GM19328 (cell line): ENCODE data around the gene FCGR2B.
"Not testable (repeated sequence)": the region's sequence is repeated elsewhere in the genome, so short reads cannot be mapped to it uniquely, and the experiment has no call there.

Source experiments
- ATAC-seq: cut with Tn5 transposase; IDR thresholded peaks from one replicate; pipeline ENCODE4 v1.9.1; 2021; ENCODE audit warnings: mild to moderate bottlenecking, moderate library complexity; ENCODE audit not compliant: unreplicated experiment

FCGR2B gene

DNA sequence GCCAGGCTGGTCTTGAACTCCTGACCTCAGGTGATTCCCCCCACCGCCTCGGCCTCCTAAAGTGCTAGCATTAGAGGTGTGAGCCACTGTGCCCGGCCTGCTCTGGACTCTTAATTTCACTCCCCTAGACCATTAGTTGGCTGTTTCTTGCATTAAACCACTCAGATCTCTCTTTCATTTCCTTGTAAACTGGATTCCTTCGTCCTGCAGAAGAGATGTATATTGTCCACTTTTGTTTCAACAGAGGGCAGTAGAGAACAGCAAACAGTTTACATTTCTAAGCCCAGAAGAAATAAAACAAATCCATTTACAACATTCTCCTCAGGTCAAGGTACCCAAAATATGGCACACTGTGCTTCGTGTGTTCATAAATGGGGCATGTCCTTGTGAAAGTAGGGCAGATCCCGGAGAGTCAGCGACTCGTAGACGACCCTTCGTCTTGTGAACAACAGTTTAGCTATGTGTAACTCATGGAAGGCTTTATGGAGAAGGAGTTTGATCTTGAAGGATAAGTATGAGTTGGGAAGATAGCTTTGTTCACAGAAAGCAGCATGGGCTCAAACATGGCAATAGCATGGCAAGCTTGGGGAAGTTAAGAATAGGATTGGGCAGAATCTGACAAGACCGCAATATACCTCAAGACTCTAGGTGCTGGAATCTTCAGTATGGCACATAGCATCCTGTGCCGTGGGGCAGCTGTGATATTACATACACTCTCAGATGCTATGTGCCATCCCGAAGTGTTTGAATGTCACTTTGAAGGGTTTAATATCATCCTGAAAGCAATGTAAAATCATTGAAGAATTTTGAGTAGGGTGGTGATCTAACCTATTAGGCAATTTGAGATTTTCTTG, 15.2 kb upstream of the FCGR2B start:
- not testable (repeated sequence) for ATAC-seq

DNA sequence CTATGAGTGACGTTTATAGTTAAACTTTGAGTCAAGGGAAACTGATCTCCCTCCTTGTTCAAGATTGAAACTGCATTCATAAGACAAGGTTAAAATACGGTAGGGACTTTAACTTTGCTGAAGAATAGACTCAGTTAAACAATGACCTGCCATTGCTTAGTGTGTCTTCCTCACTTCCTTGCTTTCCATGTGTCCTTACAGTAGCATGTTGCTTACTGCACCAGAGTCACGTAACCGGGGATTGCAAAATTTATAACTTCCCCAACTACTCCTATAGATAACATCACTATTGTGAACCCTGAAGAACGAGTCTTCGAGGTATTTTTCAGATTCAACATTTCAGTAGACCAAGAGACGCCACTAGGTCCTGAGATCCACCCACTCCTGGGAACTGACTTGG, 9.4 kb upstream of the FCGR2B start:
- ATAC-seq: not testable (repeated sequence)

DNA sequence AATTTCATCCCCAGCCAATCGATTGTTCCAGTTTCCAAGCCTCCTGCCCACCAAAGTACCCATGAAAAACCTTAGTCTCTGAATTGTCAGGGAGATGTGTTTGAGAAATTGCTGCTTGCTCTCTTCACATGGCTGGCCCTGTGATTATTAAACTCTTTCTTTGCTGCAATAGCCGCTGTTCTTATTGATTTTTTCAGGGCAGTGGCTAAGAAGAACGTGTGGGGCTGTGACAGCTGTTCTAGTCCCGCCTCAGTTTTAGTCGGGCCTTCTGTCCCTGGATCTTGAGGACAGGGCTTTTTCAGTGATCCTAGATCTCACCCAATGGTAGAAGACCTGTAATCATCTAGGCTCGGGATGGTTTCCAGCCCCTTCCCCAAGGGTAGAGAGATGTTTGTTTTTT, 9.0 kb upstream of the FCGR2B start:
- not testable (repeated sequence) for ATAC-seq

DNA sequence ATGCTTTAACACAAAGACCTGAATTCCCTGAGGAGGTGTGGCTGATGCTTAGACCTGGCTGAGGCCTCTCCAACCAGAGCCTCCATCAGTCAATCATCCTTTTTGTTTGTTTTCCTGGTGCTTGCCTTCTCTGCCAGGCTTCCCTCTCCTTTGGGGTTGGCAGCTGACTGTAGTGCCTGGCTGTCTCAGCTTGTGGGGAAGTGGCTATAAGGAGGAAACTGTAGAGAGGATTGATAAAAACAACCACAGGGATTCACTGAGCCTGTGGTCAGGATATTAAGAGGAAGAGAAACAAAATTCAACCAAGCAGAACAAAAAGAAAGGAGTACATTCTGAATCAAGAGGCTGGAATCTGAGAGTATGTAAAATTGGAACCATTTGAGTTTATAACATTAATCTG, 4.4 kb upstream of the FCGR2B start:
- not testable (repeated sequence) for ATAC-seq

DNA sequence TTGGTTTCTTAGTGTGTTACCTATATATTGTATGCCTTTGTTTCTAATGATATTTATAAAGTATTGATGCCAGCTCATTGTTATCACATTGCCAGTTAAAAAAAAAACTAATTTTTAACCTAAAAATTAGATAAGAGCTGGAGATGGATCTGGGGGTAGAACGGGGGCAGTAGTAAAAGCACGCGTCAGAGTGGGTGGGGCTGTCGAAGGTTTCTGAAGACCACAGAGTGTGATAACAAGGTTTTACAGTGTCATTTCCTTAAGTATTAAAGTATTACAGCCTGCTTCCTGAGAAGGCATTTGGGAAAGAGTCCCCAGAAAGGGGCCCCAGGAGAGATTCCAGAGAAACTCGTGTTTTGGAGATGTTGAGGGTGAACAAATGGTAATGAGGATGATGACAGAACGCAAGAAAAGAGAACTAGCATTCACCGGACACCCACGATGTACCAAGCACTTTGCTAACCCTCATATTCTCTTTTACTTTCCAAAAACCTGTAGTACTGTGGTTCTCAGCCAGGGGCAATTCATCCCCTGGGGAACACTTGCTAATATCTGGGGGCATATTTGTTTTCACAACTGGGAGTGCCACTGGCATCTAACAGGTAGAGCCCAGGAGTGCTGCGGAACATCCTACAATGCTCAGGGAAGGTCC, 1.2 kb upstream of the FCGR2B start:
- not testable (repeated sequence) for ATAC-seq

DNA sequence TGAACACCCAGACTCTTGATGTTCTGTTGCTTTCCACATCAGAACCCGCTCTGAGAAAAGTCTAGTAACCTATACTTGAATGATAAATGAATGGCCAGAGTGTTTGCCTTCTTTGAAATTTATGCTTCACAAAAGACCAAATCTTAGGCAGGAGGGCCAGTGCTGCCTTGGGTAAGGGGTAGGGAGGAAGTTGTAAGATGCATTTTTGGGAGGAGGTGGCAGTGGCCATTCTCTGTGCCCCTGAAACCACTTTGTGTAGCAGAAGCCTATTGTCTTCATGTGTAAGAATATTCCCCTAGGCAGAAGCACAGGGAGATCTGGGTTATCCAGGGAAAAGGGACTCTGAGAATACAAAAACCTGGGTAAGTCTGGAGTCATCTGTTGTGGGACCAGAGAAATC, 626 bp downstream of the FCGR2B start:
- not testable (repeated sequence) for ATAC-seq

DNA sequence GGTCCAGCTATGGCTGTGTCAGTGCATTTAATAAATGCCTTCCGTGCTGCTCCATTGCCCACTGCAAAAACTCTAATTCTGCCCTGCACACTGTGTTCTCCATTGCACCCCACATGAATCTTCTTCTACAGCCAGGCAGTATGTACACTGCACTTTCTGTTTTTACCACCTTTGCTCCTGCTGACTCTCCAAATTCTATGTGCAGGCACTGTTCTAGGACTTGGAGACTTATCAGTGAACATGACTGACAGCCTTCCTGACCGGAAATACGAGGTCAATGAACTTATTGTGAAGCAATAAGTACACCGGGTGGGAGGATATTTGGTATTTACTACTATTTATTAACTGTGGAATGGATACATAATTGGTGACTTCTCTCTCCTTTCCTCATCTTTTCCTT, 1.7 kb downstream of the FCGR2B start:
- not testable (repeated sequence) for ATAC-seq

DNA sequence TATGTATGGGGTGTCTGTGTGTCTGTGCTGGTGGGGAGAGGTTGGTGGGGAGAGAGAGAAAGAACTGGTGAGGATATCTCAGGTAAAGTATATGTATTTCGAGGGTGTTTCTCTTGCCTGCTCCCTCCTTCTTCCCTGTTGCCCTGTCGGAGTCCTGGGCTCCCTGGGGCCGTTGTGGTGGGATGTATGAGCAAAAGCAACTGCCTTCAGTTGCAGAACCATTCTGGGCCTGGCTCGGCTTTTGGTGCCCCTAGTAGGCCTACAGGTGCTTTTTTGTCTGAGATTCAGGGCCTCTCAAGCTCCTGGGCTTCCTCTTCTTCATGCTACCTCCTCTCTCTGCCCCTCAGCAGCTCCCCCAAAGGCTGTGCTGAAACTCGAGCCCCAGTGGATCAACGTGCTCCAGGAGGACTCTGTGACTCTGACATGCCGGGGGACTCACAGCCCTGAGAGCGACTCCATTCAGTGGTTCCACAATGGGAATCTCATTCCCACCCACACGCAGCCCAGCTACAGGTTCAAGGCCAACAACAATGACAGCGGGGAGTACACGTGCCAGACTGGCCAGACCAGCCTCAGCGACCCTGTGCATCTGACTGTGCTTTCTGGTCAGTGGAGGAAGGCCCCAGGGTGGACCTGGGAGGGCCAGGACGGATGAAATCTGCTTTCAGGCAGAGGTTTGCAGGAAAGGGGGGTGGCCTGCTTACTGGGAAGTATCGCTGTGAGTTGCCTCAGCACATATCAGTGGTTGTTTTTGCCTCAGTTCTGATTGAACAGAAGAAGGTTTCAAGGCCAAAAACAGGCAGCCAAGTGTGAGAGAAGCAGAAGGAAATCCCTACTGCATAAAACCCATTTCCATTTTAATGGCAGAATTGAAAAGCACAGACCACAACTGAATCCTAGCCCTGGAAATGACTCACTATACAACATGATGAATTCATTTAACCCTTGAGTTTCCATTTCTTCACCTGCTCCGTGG, 8.4 kb downstream of the FCGR2B start:
- ATAC-seq: not testable (repeated sequence)

DNA sequence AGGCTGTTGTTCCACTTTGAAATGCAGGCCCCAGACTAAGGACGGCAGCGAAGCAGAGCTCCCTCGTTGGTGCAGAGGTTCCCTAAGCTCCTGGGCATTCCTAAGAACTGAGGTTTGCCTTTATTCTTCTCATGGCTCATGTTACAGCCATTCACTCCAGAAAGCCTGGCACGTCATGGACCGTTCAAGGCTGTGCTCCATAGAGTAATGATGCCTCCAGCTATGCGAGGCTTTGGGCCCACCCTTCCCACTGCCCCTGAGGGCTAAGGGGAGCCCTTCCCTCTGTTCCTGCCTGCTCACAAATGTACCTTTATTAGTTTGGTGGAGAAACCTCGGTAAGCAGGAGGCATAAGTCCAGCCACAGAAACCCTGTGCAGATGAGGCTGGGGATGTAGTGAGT, 10.5 kb downstream of the FCGR2B start:
- ATAC-seq: not testable (repeated sequence)

DNA sequence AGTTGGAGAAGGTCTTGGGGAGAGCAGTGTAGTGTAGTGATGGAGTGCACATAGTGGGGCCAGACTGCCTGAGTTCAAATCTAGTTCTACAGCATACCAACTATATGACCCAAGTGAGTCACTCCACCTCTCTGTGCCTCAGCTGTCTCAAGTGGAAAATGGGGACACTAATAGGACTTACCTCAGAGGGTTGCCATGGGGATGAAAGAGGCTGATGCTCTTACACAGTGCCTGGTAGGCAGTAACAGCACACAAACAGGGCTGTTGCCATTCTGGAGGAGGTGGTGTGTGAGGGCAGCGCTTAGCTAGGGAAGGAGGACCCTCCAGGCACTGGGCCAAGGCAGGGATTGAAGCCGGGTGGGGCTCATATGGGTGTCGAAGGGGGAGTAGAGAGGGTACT, 11.5 kb downstream of the FCGR2B start:
- ATAC-seq: not testable (repeated sequence)

DNA sequence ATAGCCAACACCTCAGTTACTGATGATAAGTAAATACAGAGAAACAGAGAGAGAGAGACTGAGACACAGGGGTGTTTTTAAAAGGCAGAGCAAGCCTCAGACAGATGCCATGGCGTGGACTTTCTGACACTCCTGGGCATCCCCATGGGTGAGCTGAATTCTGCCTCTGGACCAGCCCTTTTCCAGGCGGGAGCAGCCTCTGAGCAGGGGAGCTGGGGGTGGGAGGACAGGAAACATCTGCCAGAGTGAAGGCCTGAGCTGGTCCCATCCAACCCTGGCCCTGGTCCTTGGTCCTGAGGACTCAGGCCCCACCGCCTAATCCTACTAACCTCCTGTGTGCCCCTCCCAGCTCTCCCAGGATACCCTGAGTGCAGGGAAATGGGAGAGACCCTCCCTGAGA, 12.0 kb downstream of the FCGR2B start:
- not testable (repeated sequence) for ATAC-seq

DNA sequence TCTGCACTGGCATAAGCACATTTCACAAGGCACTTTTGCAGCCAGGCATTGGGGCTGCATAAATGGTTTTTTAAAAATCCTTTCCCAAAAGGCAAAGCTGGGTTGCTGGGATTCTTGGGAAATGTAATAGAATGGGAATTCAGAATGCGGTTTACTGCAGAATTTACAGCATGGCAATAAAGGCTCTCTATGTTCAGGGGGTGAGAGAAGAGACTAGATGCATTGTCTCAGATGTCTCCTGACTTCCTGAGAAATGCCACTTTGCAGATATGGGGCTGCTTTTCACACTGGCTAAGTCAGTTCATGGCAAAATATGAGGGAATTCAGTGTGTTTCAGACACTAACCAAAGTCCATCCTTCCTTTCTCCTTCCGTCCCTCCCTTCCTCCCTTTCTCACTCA, 13.5 kb downstream of the FCGR2B start:
- no peak for ATAC-seq

DNA sequence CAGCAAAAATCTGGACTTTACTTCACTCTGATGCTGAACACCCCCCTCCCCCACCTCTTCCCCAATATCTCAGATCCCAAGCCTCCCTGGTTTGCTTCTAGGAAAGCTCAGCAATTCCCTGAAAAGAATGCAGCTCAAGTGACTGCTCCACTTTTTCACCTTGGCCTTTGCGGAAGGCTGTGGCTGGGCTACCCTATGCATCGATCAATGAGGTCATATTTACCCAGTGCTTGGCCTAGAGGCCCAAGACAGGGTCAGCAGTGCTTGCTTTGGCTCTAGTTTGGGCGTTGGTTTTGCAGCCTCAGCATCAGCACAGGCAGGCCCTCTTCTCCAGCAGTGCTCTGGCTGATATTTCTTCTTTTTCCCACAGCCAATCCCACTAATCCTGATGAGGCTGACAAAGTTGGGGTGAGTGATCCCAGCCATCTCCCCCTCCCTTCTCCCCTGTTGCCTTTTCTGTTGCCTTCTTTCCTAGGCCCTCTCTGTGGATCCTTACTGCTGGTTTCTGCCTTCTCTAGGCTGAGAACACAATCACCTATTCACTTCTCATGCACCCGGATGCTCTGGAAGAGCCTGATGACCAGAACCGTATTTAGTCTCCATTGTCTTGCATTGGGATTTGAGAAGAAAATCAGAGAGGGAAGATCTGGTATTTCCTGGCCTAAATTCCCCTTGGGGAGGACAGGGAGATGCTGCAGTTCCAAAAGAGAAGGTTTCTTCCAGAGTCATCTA, 14.2 kb downstream of the FCGR2B start:
- ATAC-seq: no peak

DNA sequence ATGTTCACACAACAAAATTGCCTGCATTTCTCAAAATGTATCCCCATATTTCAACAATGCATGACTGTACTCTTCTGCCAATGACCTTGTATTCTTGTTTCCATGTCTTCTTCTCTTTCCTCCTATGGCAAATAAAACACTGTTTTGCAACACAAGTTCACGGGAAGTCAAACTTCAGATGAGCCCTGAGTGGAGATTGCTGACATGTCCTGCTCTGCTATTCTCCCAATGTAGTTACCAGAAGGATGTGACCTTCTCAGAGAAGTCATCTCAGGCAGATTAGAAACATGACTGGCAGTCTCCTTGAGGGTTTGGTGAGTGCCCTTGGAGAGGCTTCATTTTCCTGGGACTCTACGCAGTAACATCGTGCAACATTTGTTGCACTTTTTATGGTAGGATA, 15.6 kb downstream of the FCGR2B start:
- ATAC-seq: no peak

DNA sequence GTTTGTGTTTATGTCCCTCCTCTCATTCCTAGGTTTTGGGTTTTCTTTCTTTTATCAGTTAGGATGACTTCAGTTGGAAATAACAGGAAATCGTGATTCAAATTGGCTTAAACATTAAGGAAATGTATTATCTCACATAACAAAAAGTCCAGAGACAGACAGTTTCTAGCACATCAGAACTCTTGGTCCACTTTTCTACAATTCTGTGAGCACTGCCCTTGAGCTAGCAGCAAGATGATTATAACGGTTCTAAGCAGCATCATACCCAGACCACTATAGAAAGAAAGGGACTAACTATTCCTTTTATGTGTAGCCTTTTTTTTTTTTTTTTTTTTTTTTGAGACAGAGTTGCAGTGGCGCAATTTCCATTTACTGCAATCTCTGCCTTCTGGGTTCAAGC, 18.9 kb downstream of the FCGR2B start:
- ATAC-seq: no peak

DNA sequence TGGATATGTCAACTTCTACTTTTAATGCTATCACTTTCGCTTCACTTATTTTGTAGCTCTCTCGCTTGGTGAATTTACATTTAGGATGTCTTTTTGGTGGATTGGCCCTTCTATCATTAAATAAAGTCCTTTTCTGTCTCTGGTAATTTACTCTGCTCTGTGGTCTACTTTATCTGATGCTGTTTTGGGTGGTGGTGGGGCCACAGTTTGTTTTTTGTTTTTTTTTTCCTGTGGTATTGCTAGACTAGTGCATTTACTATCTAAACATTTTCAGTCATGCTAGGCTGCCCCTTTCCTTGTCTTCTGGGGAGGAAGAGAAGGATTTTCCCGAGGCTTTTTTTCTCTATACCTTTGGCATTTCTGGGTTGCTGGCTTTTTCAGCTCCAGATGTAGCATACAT, 26.0 kb downstream of the FCGR2B start:
- no peak for ATAC-seq

DNA sequence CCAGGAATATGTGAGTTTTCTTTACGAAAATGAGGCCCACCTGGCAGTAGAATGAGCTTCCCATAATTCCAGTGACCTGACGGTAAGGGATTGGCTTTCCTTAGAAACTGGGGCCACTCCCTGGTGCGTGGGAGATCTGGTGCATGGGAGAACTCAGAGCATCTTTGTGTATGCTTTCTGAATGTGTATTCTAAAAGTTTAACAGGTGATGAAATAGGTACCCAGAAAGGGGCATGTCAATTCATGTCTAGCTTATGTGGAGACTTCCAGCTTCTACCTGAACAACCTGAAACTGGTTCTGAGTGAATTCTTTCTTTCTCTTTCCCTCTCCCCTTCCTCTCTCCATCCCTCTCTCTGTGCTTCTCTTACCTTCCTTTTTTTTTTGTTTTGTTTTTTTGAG, 28.9 kb downstream of the FCGR2B start:
- ATAC-seq: no peak

DNA sequence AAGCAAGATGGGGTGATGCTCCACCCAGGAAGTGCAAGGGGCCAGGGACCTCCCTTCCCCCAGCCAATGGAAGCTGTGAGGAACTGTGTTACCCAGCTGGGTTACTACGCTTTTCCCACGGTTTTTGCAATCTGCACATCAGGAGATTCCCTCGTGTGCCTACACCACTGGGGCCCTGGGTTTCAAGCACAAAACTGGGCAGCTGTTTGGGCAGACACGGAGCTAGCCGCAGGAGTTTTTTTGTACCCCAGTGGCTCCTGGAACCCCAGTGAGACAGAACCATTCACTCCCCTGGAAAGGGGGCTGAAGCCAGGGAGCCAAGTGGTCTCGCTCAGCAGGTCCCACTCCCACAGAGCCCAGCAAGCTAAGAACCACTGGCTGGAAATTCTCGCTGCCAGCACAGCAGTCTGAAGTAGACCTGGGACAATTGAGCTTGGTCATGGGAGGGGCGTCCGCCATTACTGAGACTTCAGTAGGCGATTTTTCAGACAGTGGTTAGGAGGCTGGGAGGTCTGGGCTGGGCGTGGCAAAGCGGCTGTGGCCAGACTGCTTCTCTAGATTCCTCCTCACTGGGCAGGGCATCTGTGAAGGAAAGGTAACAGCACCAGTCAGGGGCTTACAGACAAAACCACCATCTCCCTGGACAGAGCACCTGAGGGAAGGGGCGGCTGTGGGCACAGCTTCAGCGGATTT, 30.2 kb downstream of the FCGR2B start:
- not testable (repeated sequence) for ATAC-seq

DNA sequence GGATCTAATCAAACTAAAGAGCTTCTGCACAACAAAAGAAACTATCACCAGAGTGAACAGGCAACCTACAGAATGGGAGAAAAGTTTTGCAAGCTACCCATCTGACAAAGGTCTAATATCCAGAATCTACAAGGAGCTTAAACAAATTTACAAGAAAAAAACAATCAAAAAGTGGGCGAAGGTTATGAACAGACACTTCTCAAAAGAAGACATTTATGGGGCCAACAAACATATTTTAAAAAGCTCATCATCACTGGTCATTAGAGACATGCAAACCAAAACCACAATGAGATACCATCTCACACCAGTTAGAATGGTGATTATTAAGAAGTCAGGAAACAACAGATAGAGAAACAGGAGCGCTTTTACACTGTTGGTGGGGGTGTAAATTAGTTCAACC, 35.4 kb downstream of the FCGR2B start:
- not testable (repeated sequence) for ATAC-seq

DNA sequence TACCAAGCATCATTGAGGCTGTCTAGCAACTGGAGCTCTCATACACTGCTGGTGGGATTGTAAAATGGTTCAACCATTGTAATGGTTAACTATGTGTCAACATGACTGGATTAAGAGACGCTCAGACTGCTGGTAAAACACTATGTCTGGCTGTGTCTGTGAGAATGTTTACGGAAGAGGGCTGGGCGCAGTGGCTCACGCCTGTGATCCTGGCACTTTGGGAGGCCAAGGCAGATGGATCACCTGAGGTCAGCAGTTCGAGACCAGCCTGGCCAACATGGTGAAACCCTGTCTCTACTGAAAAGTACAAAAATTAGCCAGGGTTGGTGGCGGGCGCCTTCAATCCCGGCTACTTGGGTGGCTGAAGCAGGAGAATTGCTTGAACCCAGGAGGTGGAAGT, 39.3 kb downstream of the FCGR2B start:
- ATAC-seq: no peak
